Ectodermal cell (in vitro differentiated cells): Measurements from ENCODE around the gene WFDC5. TPM values are rescaled to one million over a fixed set of nuclear protein-coding genes. Genes with fewer than 3 reads are reported as not detected.
"Not testable (repeated sequence)": the region's sequence is repeated elsewhere in the genome, so short reads cannot be mapped to it uniquely, and the experiment has no call there.

ENCODE experiments used
- H3K27ac ChIP-seq: 2 replicates; pipeline ENCODE4 v1.7.0; 2013; ENCODE audit warnings: mild to moderate bottlenecking, low read depth, low read length; ENCODE audit not compliant: insufficient read depth, poor library complexity, severe bottlenecking
- H3K27me3 ChIP-seq: 2 replicates; pipeline ENCODE4 v1.7.0; 2013; ENCODE audit warnings: mild to moderate bottlenecking, low read length; ENCODE audit not compliant: insufficient read depth, control insufficient read depth, poor library complexity, severe bottlenecking
- H3K36me3 ChIP-seq: one replicate; pipeline ENCODE4 v1.7.0; 2013; ENCODE audit warnings: low read length; ENCODE audit not compliant: control insufficient read depth, insufficient read depth
- H3K4me1 ChIP-seq: one replicate; pipeline ENCODE4 v1.7.0; 2013; ENCODE audit warnings: low read length; ENCODE audit not compliant: control insufficient read depth, insufficient read depth
- H3K4me3 ChIP-seq: 2 replicates; pipeline ENCODE4 v1.7.0; 2013; ENCODE audit warnings: low read depth, low read length, control low read depth; ENCODE audit not compliant: insufficient read depth
- H3K9me3 ChIP-seq: 2 replicates; pipeline ENCODE4 v1.7.0; 2013; ENCODE audit warnings: mild to moderate bottlenecking, low read length, moderate library complexity; ENCODE audit not compliant: control insufficient read depth
- WGBS, 2 experiments: methylation state at CpG; one replicate each; pipeline ENCODE4 v1.1.7; 2013; ENCODE audit warnings: missing lambda C conversion rate in 2 of 2; 5-methylcytosine and 5-hydroxymethylcytosine counted together
- polyA plus RNA-seq, 4 experiments: library from polyadenylated mRNA; stranded (reverse); fragments of 50-300 nt; gene quantifications; one replicate each; pipeline ENCODE4 v1.2.3, GENCODE V29; 2013

Gene WFDC5, protein sequence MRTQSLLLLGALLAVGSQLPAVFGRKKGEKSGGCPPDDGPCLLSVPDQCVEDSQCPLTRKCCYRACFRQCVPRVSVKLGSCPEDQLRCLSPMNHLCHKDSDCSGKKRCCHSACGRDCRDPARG
- polyA plus RNA-seq (2013, experiment 1 of 4), result not detected
- not detected for polyA plus RNA-seq (2013, experiment 2 of 4)
- not detected for polyA plus RNA-seq (2013, experiment 3 of 4)
- polyA plus RNA-seq (2013, experiment 4 of 4), result not detected

GRCh38 chr20:45114465-45115385 is at the start of gene WFDC5:
WFDC5 (minus strand) TSS chr20:45115174; CDS start chr20:45115083, 91 bp downstream.
- Histone ChIP-seq H3K9me3 (no peaks in the 10 kb centered on the region), H3K27me3 (no peaks in the 10 kb centered on the region), H3K27ac (no peak within 1 kb of the TSS), H3K4me3 (no peak within 1 kb of the TSS), H3K4me1 (no peaks in the 10 kb centered on the region), H3K36me3 (no peaks in the 10 kb centered on the region)
- WGBS, 2 experiments, result 69 to 70% methylated on average over 16 of the region's 16 CpGs

DNA sequence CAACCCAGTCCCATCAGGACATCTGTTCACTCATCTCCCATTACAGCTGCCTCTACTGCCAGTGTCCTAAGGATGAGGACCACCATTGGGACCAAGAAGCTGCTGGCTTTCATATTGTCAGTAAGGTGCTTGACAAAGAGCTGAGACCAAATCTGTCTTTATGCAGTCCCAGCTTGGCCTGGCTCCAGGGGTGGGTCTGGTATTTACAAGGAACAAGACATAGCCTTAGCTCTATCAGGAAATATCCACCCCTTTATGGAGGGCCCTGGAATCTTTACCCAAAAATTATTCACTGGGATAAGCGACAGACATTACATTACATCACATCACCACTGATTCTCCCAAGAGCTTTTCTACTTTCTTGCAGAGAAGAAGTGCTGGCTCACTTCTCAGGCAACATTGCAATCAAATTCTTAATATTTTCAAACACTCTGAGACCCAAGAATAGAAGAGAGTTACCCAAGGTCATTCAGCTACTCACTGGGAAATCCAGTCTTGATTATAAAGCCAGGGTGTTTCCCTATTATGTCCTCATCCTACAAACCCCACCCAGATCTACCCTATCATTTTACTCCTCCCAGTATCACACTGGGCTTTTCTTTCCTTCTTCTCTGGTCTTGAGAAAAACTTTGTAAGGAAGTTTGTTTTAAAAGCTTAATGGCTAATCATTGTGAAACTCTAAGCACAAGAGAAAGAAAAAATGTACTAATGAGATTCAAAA is 48.3 kb upstream of the WFDC5 start:
- H3K36me3 ChIP-seq, result no peaks in the 10 kb centered on the region
- H3K4me3 ChIP-seq, result no peak overlapping the region
- H3K27me3 ChIP-seq, result no peaks in the 10 kb centered on the region
- H3K27ac ChIP-seq, result no peak overlapping the region
- no peaks in the 10 kb centered on the region for H3K4me1 ChIP-seq
- H3K9me3 ChIP-seq, result no peaks in the 10 kb centered on the region
- 88 to 91% methylated on average over 1 of the region's 1 CpG for WGBS, 2 experiments

DNA sequence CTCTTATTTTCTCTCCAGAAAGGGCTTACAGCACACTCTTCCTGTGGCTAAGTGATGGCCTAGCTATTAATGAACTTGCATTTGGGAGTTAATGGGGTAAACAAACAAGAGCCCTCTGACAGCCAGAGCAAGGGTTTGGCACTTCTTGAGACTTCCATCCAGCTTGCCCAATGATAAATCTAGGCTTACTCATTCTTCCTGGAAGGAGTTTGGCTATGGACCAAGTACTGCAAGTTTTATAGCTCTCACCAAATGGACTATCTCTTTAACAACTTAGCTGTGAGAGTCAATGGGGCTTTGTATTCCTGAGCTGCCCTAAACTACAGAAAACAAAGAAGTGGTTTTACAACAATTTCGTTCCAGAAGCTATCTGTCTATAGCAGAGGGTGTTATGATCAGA is 43.0 kb upstream of the WFDC5 start:
- no peak overlapping the region for H3K27ac ChIP-seq
- WGBS, 2 experiments, result 78 to 96% methylated on average over 1 of the region's 1 CpG
- no peaks in the 10 kb centered on the region for H3K9me3 ChIP-seq
- no peaks in the 10 kb centered on the region for H3K36me3 ChIP-seq
- H3K4me3 ChIP-seq, result no peak overlapping the region
- H3K4me1 ChIP-seq, result no peaks in the 10 kb centered on the region
- H3K27me3 ChIP-seq, result no peaks in the 10 kb centered on the region

GRCh38 chr20:45156713-45157112 is 41.7 kb upstream of the WFDC5 start:
- H3K27ac ChIP-seq, result no peak overlapping the region
- H3K9me3 ChIP-seq, result no peaks in the 10 kb centered on the region
- H3K4me1 ChIP-seq, result no peaks in the 10 kb centered on the region
- H3K36me3 ChIP-seq, result no peaks in the 10 kb centered on the region
- 85 to 89% methylated on average over 2 of the region's 2 CpGs for WGBS, 2 experiments
- H3K27me3 ChIP-seq, result no peaks in the 10 kb centered on the region
- no peak overlapping the region for H3K4me3 ChIP-seq

- H3K36me3 ChIP-seq, H3K4me1 ChIP-seq, H3K27me3 ChIP-seq, H3K27ac ChIP-seq, H3K4me3 ChIP-seq, H3K9me3 ChIP-seq: not testable (repeated sequence)
- 89 to 94% methylated on average over 1 of the region's 1 CpG for WGBS, 2 experiments
Observed at GRCh38 chr20:45154794-45155193, 39.8 kb upstream of the WFDC5 start.

DNA sequence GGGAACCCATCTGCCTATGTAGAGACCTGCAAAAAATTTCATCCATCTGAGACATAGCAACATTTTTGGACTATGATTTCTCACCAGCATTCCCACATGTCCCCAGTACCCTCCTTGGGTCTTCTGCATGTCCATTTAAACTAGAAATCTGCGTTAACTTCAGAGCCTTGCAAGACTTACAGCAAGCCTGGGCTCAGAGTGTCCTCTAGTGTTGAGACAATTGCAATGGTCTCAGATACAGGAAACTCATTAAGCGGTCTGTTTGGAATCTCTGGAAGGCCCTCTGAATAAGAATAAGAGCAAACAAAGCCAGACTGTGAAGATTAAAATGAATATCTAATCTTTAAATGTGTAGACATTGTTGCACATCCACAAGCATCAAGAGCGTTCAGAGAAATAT is 39.2 kb upstream of the WFDC5 start:
- no peaks in the 10 kb centered on the region for H3K27me3 ChIP-seq
- no peaks in the 10 kb centered on the region for H3K36me3 ChIP-seq
- WGBS, 2 experiments, result 71 to 89% methylated on average over 2 to 3 of the region's 3 CpGs
- no peak overlapping the region for H3K4me3 ChIP-seq
- no peak overlapping the region for H3K27ac ChIP-seq
- H3K4me1 ChIP-seq, result no peaks in the 10 kb centered on the region
- H3K9me3 ChIP-seq, result no peaks in the 10 kb centered on the region

DNA sequence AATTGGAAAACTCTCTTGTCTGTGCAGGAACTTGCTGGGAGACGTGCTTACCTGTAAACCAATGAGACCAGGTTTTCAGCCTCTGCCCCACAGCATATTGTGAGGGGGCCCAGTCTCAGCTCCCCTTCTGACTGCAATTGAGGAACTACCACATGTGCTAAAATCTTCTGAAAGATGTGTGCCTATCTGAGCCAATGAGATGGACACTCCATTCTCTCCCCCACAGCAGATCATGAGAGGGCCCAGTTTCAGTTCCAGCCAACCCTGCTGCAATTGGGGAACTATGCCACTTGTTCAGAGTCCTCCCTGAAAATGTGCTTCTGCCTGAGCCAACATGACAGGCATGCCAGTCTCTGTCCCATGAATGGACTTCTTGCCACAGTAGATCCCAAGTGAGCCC is 38.8 kb upstream of the WFDC5 start:
- Histone ChIP-seq H3K27ac (no peak overlapping the region), H3K4me3 (no peak overlapping the region), H3K36me3 (no peaks in the 10 kb centered on the region), H3K4me1 (no peaks in the 10 kb centered on the region), H3K9me3 (no peaks in the 10 kb centered on the region), H3K27me3 (no peaks in the 10 kb centered on the region)
- WGBS, 2 experiments, result 81 to 86% methylated on average over 1 of the region's 1 CpG

- no peak overlapping the region for H3K4me3 ChIP-seq
- no peaks in the 10 kb centered on the region for H3K27me3 ChIP-seq
- 83 to 89% methylated on average over 3 of the region's 3 CpGs for WGBS, 2 experiments
- no peak overlapping the region for H3K27ac ChIP-seq
- H3K9me3 ChIP-seq, result no peaks in the 10 kb centered on the region
- no peaks in the 10 kb centered on the region for H3K36me3 ChIP-seq
- H3K4me1 ChIP-seq, result no peaks in the 10 kb centered on the region
Observed at GRCh38 chr20:45153147-45153546, 38.2 kb upstream of the WFDC5 start.

- Histone ChIP-seq H3K36me3 (no peaks in the 10 kb centered on the region), H3K4me1 (no peaks in the 10 kb centered on the region), H3K9me3 (no peaks in the 10 kb centered on the region), H3K27me3 (no peaks in the 10 kb centered on the region), H3K27ac (no peak overlapping the region), H3K4me3 (no peak overlapping the region)
- WGBS, 2 experiments, result 82 to 96% methylated on average over 2 of the region's 2 CpGs
Observed at GRCh38 chr20:45152405-45152804, 37.4 kb upstream of the WFDC5 start.

DNA sequence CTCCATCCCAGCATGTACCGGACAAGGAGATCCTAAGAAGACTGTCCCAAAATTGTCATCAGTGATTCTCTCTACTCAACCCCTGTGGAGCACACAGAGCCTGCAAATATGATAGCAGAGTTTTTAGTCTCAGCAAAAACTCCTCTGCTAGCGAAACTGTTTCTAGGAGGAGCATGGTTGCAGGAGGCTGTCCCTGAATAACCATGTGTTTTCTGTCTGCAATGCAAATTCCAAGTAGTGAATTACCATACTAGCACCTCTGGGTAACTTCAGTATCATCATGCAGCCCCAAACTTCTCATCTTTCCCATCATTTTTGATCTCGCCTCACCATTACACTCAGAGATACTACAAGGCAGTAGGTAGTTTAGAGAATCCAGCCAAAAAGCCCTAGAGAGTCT is 34.1 kb upstream of the WFDC5 start:
- no peaks in the 10 kb centered on the region for H3K9me3 ChIP-seq
- H3K4me3 ChIP-seq, result no peak overlapping the region
- no peaks in the 10 kb centered on the region for H3K4me1 ChIP-seq
- 89 to 94% methylated on average over 3 of the region's 3 CpGs for WGBS, 2 experiments
- H3K27ac ChIP-seq, result no peak overlapping the region
- no peaks in the 10 kb centered on the region for H3K27me3 ChIP-seq
- H3K36me3 ChIP-seq, result no peaks in the 10 kb centered on the region
